ENCODE results near the gene EXD2.
"Not testable (repeated sequence)": the region's sequence is repeated elsewhere in the genome, so short reads cannot be mapped to it uniquely, and the experiment has no call there.

Gene EXD2

DNA sequence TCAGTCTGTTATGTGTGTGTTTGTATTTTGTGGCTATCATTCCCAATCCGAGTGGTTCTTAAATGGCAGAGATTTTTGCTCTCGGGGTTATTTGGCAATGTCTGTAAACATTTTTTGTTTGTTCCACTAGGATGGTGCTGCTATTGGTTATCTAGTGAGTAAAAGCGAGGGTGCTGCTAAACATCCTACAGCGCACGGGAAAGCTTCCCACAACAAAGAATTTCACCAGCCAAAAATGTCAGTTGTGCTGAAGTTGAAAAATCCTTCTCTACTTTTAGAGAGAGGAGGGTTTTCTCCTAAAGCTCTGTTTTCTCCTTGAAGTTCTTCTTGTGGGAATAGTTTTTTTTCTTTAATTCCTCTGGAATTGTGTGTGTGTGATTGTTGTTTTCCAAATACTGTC lies 2.4 kb downstream of the EXD2 start:
- H3K4me3 ChIP-seq (ENCODE audit: low read depth, low read length), result no peak overlapping the region
- TF ChIP-seq, protein P1, sequence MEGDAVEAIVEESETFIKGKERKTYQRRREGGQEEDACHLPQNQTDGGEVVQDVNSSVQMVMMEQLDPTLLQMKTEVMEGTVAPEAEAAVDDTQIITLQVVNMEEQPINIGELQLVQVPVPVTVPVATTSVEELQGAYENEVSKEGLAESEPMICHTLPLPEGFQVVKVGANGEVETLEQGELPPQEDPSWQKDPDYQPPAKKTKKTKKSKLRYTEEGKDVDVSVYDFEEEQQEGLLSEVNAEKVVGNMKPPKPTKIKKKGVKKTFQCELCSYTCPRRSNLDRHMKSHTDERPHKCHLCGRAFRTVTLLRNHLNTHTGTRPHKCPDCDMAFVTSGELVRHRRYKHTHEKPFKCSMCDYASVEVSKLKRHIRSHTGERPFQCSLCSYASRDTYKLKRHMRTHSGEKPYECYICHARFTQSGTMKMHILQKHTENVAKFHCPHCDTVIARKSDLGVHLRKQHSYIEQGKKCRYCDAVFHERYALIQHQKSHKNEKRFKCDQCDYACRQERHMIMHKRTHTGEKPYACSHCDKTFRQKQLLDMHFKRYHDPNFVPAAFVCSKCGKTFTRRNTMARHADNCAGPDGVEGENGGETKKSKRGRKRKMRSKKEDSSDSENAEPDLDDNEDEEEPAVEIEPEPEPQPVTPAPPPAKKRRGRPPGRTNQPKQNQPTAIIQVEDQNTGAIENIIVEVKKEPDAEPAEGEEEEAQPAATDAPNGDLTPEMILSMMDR (IDR thresholded peaks at IDR 0.05; ENCODE audit: low read depth, low read length), result no peak
- in situ Hi-C loops (cut with HindIII; ENCODE audit: low sequenced_read_pairs), result no loop called here
- DNase-seq (ENCODE audit: low read depth, low spot score), result no peak

DNA sequence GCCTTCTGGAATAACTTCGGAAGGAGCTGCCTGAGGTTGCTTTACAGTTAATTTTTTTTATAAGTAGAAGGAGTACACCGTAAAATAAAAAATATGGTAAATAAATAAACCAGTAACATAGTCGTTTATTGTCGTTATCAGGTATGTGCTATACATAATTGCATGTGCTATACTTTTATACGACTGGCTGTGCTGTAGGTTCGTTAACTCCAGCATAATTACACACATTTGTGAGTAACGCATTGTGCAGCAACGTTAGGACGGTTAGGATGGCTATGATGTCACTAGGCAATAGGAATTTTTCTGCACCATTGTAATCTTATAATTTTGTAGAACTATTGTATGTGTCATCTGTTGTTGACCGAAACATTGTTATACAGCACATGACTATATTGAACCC lies 8.5 kb downstream of the EXD2 start:
- TF ChIP-seq, protein P1 (IDR thresholded peaks at IDR 0.05; ENCODE audit: low read depth, low read length), result no peak
- in situ Hi-C loops (cut with HindIII; ENCODE audit: low sequenced_read_pairs), result no loop called here

DNA sequence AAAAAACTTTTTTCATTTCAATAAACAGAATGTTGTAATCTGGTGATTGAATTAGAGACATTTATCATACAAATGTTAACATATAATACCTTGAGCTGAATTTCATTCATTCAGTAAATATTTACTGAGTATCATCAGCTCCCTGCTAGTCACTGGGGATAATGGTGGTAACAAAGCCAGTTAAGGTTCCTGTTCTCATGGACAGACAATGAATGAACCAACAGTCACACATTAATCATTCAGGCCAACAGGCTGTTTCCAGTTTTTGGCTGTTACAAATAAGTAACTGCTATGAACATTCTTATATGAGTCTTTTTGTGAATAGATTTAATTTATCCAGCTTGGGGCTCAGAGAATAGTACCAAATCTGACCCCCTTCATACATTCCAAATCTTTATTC lies 13.5 kb downstream of the EXD2 start:
- TF ChIP-seq, protein P1 (IDR thresholded peaks at IDR 0.05; ENCODE audit: low read depth, low read length), result no peak
- DNase-seq (ENCODE audit: low read depth, low spot score), result no peak
- H3K4me3 ChIP-seq (ENCODE audit: low read depth, low read length), result no peak overlapping the region
- in situ Hi-C loops (cut with HindIII; ENCODE audit: low sequenced_read_pairs), result no loop called here

More for the DNA sequence above, 8.5 kb downstream of the EXD2 start:
- no peak overlapping the region for H3K4me3 ChIP-seq (ENCODE audit: low read depth, low read length)
- no peak for DNase-seq (ENCODE audit: low read depth, low spot score)

- in situ Hi-C loops (cut with HindIII; ENCODE audit: low sequenced_read_pairs), result no loop called here
- no peak overlapping the region for H3K4me3 ChIP-seq (ENCODE audit: low read depth, low read length)
- TF ChIP-seq, protein P1 (IDR thresholded peaks at IDR 0.05; ENCODE audit: low read depth, low read length), result no peak
- no peak for DNase-seq (ENCODE audit: low read depth, low spot score)
Observed at GRCh38 chr14:69207435-69208041, 16.2 kb downstream of the EXD2 start.

- no peak for DNase-seq (ENCODE audit: low read depth, low spot score)
- in situ Hi-C loops (cut with HindIII; ENCODE audit: low sequenced_read_pairs), result no loop called here
- no peak overlapping the region for H3K4me3 ChIP-seq (ENCODE audit: low read depth, low read length)
- TF ChIP-seq, protein P1 (IDR thresholded peaks at IDR 0.05; ENCODE audit: low read depth, low read length), result no peak
Observed at GRCh38 chr14:69208666-69209065, 17.4 kb downstream of the EXD2 start.

GRCh38 chr14:69214393-69214792 lies 23.1 kb downstream of the EXD2 start:
- in situ Hi-C loops (cut with HindIII; ENCODE audit: low sequenced_read_pairs), result no loop called here
- H3K4me3 ChIP-seq (ENCODE audit: low read depth, low read length), result no peak overlapping the region
- TF ChIP-seq, protein P1 (IDR thresholded peaks at IDR 0.05; ENCODE audit: low read depth, low read length), result no peak
- peak; percentile 33 for DNase-seq (ENCODE audit: low read depth, low spot score)

- in situ Hi-C loops (cut with HindIII; ENCODE audit: low sequenced_read_pairs); H3K4me3 ChIP-seq (ENCODE audit: low read depth, low read length); DNase-seq (ENCODE audit: low read depth, low spot score): not testable (repeated sequence)
Observed at GRCh38 chr14:69217663-69218062, 26.4 kb downstream of the EXD2 start.
